MM.1S (cell line): ENCODE results near the gene CSE1L.

ENCODE experiments used
- DNase-seq: peaks from one replicate; pipeline ENCODE4 v3.0.0-alpha.2; 2015
- H2AFZ ChIP-seq: fragments of 300-600 bp; sonication (generic); 2 replicates; pipeline ENCODE4 v1.6.0; 2016; ENCODE audit warnings: antibody characterized with exemption, low read length
- H3F3A ChIP-seq: fragments of 300-600 bp; sonication (generic); 2 replicates; pipeline ENCODE4 v1.6.1; 2016; ENCODE audit warnings: mild to moderate bottlenecking, antibody characterized with exemption, low read length, moderate library complexity, mixed read lengths; ENCODE audit not compliant: insufficient read depth
- H3K27ac ChIP-seq: fragments of 300-600 bp; sonication (generic); 2 replicates; pipeline ENCODE4 v1.5.1; 2016; ENCODE audit warnings: mild to moderate bottlenecking, low read length
- H3K27me3 ChIP-seq: fragments of 300-600 bp; sonication (generic); replicated peaks from 2 replicates; pipeline ENCODE4 v1.6.0; 2016; ENCODE audit warnings: low read length; ENCODE audit not compliant: insufficient read depth
- H3K36me3 ChIP-seq: fragments of 300-600 bp; sonication (generic); replicated peaks from 2 replicates; pipeline ENCODE4 v1.6.1; 2016; ENCODE audit warnings: mild to moderate bottlenecking, low read length, mixed read lengths; ENCODE audit not compliant: insufficient read depth
- H3K4me1 ChIP-seq: fragments of 300-600 bp; sonication (generic); 2 replicates; pipeline ENCODE4 v1.6.1; 2016; ENCODE audit warnings: low read length, mixed read lengths
- H3K4me2 ChIP-seq: fragments of 300-600 bp; sonication (generic); 2 replicates; pipeline ENCODE4 v1.6.0; 2016; ENCODE audit warnings: low read depth, low read length
- H3K4me3 ChIP-seq: fragments of 300-600 bp; sonication (generic); 2 replicates; pipeline ENCODE4 v1.5.1; 2016; ENCODE audit warnings: low read length, mixed read lengths
- H3K79me2 ChIP-seq: fragments of 300-600 bp; sonication (generic); 2 replicates; pipeline ENCODE4 v1.6.1; 2016; ENCODE audit warnings: mixed run types, low read length, mixed read lengths
- H3K9ac ChIP-seq: fragments of 300-600 bp; sonication (generic); 2 replicates; pipeline ENCODE4 v1.6.1; 2016; ENCODE audit warnings: low read length, mixed read lengths
- H3K9me2 ChIP-seq: fragments of 300-600 bp; sonication (generic); replicated peaks from 2 replicates; pipeline ENCODE4 v1.6.1; 2016; ENCODE audit warnings: mild to moderate bottlenecking, low read length, mixed read lengths; ENCODE audit not compliant: insufficient read depth
- H3K9me3 ChIP-seq: fragments of 300-600 bp; sonication (generic); replicated peaks from 2 replicates; pipeline ENCODE4 v1.6.1; 2016; ENCODE audit warnings: mild to moderate bottlenecking, low read length, mixed read lengths; ENCODE audit not compliant: insufficient read depth
- H4K20me1 ChIP-seq: fragments of 300-600 bp; sonication (generic); 2 replicates; pipeline ENCODE4 v1.6.1; 2016; ENCODE audit warnings: mild to moderate bottlenecking, low read length, moderate library complexity, mixed read lengths; ENCODE audit not compliant: insufficient read depth
- CTCF ChIP-seq: fragments of 300-600 bp; sonication (generic); IDR thresholded peaks from 2 replicates; pipeline ENCODE4 v1.5.1; 2016; ENCODE audit warnings: antibody characterized with exemption, low read length, mixed read lengths
- EZH2 ChIP-seq: fragments of 300-600 bp; sonication (generic); optimal IDR thresholded peaks from 2 replicates; pipeline ENCODE3; 2017; ENCODE audit warnings: low read depth, mild to moderate bottlenecking, antibody characterized with exemption, low read length, mixed read lengths
- EZH2phosphoT487 ChIP-seq: fragments of 300-600 bp; sonication (generic); IDR thresholded peaks from 2 replicates; pipeline ENCODE4 v1.6.1; 2018; ENCODE audit warnings: antibody characterized with exemption, low read length

CSE1L gene

DNA sequence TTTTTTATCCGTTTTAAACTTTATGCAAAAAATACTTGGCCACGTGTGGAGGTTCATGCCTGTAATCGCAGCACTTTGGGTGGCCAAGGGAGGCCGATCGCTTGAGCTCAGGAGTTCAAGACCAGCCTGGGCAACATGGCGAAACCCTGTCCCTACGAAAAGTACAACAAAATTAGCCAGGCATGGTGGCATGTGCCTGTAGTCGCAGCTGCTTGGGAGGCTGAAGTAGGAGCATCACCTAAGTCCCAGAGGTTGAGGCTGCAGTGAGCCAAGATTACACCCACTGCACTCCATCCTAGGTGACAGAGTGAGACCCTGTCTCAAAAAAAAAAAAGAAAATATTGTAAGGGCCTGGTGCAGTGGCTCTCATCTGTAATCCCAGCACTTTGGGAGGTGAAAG is 45.0 kb downstream of the CSE1L start:
- H3K4me1 ChIP-seq, result no peaks in the 10 kb centered on the region
- no peak overlapping the region for H2AFZ ChIP-seq
- H3K9me2 ChIP-seq, result no peaks in the 10 kb centered on the region
- H3K9me3 ChIP-seq, result no peaks in the 10 kb centered on the region
- no peak overlapping the region for H3K9ac ChIP-seq
- no peaks in the 10 kb centered on the region for H3F3A ChIP-seq
- no peaks in the 10 kb centered on the region for H3K27me3 ChIP-seq
- no peak overlapping the region for H3K27ac ChIP-seq
- H3K36me3 ChIP-seq, result peaks cover 16% of the 10 kb centered on the region
- DNase-seq, result no peak
- H3K4me2 ChIP-seq, result no peak overlapping the region
- no peak for TF ChIP-seq EZH2phosphoT487
- TF ChIP-seq EZH2, result no peak
- H4K20me1 ChIP-seq, result no peaks in the 10 kb centered on the region
- no peak overlapping the region for H3K4me3 ChIP-seq
- H3K79me2 ChIP-seq, result peaks cover 5% of the 10 kb centered on the region

DNA sequence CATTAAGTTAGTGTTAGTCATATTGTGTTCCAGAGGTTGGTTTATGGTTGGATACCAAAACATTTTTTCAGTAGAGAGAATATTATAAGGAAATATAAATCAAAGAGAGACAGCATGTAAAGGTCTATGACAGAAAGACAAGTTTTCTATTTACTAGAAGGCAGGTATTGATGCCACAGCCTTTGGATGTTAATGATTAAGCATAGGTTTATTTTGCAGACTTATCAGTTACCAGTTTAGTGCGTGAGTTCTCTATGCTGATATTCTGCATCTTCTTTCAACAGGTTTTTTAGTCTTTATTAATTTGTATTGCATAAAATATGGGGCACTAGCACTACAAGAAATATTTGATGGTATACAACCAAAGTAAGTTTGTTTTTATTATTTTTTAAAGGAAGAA is 45.6 kb downstream of the CSE1L start:
- H3K27me3 ChIP-seq, result no peaks in the 10 kb centered on the region
- H2AFZ ChIP-seq, result no peak overlapping the region
- no peak overlapping the region for H3K27ac ChIP-seq
- no peaks in the 10 kb centered on the region for H3F3A ChIP-seq
- H3K79me2 ChIP-seq, result peaks cover 10% of the 10 kb centered on the region
- H3K9me3 ChIP-seq, result no peaks in the 10 kb centered on the region
- no peaks in the 10 kb centered on the region for H3K4me1 ChIP-seq
- no peaks in the 10 kb centered on the region for H3K9me2 ChIP-seq
- H3K36me3 ChIP-seq, result peaks cover 16% of the 10 kb centered on the region
- no peaks in the 10 kb centered on the region for H4K20me1 ChIP-seq
- no peak for DNase-seq
- H3K4me3 ChIP-seq, result no peak overlapping the region
- no peak overlapping the region for H3K9ac ChIP-seq
- H3K4me2 ChIP-seq, result no peak overlapping the region
- TF ChIP-seq CTCF, result no peak
- no peak for TF ChIP-seq EZH2
- TF ChIP-seq EZH2phosphoT487, result no peak

DNA sequence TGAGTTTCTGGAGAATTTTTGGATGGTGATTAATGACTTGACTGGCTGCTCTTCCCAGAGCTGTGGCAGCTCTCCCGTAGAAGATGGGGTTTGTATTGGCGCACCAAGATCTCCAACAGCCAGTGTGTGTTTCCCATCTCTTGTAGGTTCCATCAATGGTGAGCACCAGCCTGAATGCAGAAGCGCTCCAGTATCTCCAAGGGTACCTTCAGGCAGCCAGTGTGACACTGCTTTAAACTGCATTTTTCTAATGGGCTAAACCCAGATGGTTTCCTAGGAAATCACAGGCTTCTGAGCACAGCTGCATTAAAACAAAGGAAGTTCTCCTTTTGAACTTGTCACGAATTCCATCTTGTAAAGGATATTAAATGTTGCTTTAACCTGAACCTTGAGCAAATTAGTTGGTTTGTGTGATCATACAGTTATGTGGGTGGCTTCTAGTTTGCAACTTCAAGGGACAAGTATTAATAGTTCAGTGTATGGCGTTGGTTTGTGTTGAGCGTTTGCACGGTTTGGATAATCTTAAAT is 50.2 kb downstream of the CSE1L start:
- H3K4me3 ChIP-seq, result no peak overlapping the region
- no peak overlapping the region for H3K9ac ChIP-seq
- H3K4me1 ChIP-seq, result no peaks in the 10 kb centered on the region
- no peaks in the 10 kb centered on the region for H3K27me3 ChIP-seq
- H3K9me2 ChIP-seq, result no peaks in the 10 kb centered on the region
- no peak overlapping the region for H3K4me2 ChIP-seq
- peaks cover 24% of the 10 kb centered on the region for H3K36me3 ChIP-seq
- H4K20me1 ChIP-seq, result no peaks in the 10 kb centered on the region
- no peak overlapping the region for H3K27ac ChIP-seq
- H3F3A ChIP-seq, result no peaks in the 10 kb centered on the region
- no peaks in the 10 kb centered on the region for H3K9me3 ChIP-seq
- no peak overlapping the region for H2AFZ ChIP-seq
- no peak for DNase-seq
- TF ChIP-seq CTCF, result no peak
- no peak for TF ChIP-seq EZH2
- peaks cover 25% of the 10 kb centered on the region for H3K79me2 ChIP-seq

GRCh38 chr20:49097159-49097558 is 51.0 kb downstream of the CSE1L start:
- DNase-seq, result no peak
- Histone ChIP-seq H3K36me3 (peaks cover 24% of the 10 kb centered on the region), H3K27me3 (no peaks in the 10 kb centered on the region), H3K79me2 (peaks cover 25% of the 10 kb centered on the region), H3K9ac (no peak overlapping the region), H4K20me1 (no peaks in the 10 kb centered on the region), H3K9me2 (no peaks in the 10 kb centered on the region), H3K4me1 (no peaks in the 10 kb centered on the region), H3K9me3 (no peaks in the 10 kb centered on the region), H2AFZ (no peak overlapping the region), H3K4me3 (no peak overlapping the region), H3F3A (no peaks in the 10 kb centered on the region), H3K27ac (no peak overlapping the region), H3K4me2 (no peak overlapping the region)
- no peak for TF ChIP-seq EZH2
- TF ChIP-seq EZH2phosphoT487, result no peak
- TF ChIP-seq CTCF, result no peak
